OCI-LY1 (cell line): ENCODE data around the gene DHFR2.

Source experiments
- CTCF ChIP-seq: fragments of 200-600 bp; sonication (generic), shearing (Covaris generic); IDR thresholded peaks from 2 replicates; pipeline ENCODE4 v1.5.1; 2017; ENCODE audit warnings: mild to moderate bottlenecking, antibody characterized with exemption, low read length, moderate library complexity, mixed read lengths
- EZH2 ChIP-seq: fragments of 200-600 bp; sonication (generic), shearing (Covaris generic); IDR thresholded peaks from 2 replicates; pipeline ENCODE4 v1.8.0; 2017; ENCODE audit warnings: borderline replicate concordance, mixed run types, mild to moderate bottlenecking, antibody characterized with exemption, low read length, moderate library complexity, mixed read lengths

- TF ChIP-seq EZH2 (no peak), CTCF (no peak)
Observed at GRCh38 chr3:94050546-94050945, 12.2 kb downstream of the DHFR2 start.
